GM18909 (cell line): ENCODE measurements around the gene HSD11B2.

Experiments
- ATAC-seq: cut with Tn5 transposase; IDR thresholded peaks from one replicate; pipeline ENCODE4 v1.9.1; 2021; ENCODE audit warnings: mild to moderate bottlenecking; ENCODE audit not compliant: unreplicated experiment, poor library complexity

Gene HSD11B2

DNA sequence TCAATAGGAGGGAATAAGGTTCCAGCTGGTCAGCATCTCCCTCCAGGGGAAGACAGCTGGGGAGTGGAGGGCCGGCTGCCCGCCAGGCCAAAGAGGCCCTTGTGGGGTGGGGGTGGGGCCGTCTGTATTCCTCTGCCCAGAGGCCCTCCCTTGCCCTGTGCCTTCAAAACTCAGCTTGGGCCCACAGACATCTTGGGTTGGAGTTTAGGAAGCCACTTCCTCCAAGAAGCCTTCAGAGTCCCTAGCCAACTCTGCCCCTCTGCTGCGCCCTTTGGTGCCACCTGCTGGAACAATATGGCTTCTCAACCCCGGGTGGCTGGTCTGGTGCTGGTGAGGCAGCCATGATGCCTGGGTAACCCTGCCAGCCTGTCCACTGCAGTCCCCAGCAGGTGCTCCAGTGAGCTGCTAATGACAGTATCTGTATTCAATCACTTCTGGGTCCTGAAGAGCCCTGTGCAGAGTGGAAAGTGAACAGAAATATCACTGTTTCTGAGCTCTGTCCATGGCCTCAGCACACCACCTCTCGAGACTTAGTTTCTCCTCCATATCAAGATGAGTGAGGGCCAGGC is 16.7 kb downstream of the HSD11B2 start:
- ATAC-seq: no peak

DNA sequence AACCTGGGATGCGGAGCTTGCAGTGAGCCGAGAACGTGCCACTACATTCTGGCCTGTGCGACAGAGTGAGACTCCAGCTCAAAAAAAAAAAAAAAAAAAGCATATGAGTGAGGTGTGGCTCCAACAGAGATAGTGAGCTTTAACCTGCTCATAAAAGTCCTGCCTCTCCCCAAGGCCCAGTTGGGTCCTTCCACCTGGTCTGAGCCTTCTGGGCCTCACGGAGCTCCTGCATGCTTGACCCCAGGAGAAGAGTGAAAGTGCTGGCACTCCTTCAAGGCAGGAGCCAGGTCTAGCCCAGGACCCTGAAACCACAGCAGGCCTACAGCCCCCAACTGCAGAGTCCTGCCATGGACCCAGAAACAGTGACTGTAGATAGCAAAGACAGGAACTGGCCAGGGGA is 17.7 kb downstream of the HSD11B2 start:
- no peak for ATAC-seq

- ATAC-seq: no peak
These were observed 18.4 kb downstream of the HSD11B2 start for GRCh38 chr16:67449336-67449735.

DNA sequence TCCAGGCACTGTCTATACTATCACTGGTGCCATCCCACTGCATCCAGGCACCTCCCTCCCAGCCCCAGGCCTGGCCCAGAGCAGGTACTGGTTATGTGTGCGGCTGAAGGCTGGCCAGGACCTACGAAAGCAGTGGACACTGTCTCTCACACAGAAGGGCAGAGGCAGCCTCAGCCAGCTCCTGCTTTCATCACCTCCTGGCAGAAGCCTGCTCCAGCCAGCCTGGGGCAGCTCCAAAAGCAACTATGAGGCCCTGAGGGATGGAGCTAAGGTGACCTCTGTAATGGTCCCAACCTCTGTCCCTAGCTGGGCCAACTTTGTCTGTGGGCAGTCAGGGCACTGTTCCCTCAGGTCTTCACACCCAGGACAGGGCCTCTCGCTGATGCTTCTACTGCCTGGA is 18.8 kb downstream of the HSD11B2 start:
- ATAC-seq: no peak

DNA sequence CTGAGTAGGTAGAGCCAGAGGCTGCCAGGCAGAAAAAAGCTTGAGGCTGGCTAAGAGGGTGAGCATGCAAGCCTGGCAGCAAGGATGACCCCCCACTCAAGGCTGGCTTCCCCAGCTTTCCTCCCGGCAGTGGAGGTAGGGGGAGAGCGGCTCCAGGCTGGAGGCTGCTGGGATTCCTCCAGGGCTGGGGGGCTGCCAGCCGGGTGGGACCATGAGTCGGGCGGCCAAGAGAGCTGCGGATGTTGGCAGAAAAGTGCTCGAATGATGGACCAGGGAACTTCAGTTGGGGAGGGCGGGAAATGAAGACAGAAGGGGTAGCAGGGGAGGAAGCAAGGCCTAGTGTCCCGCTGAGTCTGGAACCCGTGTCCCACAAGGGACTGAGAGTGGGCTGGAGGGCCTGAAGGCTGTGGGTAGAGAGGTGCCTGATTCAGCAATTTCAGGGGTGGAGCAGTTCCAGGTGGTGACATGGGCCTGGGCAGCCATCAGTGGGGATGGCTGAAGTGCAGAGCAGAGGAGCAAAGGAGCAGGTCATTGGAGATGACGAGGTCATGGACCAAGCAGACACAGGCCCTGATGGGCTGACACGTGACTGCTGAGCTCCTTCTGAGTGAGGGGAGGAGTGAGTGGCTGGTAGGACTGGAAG is 20.3 kb downstream of the HSD11B2 start:
- ATAC-seq: no peak

DNA sequence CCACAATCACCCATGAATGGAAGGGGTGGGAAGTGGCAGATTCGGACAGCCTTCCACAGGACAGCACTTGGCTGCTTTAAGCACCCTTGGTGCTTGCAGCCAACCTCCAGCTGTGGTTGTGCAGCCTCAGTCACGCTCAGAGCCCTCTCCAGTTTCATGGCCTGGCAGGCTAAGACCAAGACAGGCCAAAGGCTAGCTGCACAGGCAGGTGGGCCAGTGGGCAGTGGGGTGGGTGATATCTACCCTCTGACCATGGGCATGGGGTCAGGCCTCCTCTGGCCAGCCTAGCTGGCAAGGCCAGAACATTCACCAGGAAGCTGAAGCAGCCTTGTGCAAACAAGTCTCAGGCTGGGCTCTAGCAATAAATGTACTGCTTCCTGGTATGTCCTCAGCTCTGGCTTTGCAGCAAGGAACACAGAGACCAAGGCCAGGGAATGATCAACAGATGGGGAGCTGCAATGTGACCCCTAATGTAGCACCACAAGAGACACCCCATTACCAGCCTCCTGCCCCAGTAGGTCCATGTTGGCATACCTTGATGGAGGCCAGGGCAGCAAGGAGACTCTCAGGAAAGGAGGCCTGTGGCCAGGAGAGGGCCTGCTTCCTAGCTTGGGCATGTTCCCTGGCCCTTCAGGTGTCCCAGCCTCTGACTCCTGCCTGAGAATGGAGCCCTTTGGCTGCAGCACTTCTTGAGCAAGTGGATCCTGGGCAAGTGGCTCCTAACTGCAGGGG is 20.9 kb downstream of the HSD11B2 start:
- ATAC-seq: no peak

DNA sequence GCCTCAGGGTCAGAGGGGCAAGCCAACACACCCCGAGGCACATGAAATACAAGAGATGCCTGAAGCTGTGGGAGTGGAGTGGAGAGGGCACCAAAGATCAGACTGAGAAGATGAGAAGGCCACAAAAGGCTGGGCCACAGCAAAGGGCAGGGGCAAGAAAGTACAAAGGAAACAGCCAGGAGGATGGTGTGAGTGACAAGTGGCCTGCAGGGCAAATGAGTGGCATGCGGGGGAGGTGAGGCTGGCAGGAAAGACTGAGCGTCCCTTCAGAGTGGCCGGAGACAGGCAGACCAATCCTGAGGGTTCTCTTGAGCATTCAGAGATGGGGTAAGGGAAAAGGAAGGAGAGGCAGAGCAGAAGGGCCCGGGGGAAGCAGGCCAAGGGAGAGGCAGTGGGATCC is 23.2 kb downstream of the HSD11B2 start:
- no peak for ATAC-seq

DNA sequence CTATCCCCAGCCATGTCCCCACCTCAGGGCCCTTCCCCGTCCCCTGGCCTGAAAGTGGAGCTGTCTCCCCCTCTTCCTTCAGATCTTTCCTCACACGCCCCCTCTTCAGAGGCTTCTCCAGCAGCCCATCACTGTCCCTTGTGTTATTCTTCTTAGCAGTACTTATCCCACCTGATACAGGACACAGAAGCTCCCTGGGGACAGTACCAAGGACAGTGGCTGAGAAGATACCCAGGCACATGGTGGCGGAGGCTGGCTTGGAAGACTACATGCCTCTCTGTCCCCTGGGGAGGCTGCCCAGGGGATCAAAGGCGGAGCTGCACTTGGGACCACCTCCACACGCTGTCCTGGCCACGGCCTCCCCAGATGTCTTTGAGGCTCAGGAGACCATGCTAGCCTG is 23.9 kb downstream of the HSD11B2 start:
- ATAC-seq: no peak

DNA sequence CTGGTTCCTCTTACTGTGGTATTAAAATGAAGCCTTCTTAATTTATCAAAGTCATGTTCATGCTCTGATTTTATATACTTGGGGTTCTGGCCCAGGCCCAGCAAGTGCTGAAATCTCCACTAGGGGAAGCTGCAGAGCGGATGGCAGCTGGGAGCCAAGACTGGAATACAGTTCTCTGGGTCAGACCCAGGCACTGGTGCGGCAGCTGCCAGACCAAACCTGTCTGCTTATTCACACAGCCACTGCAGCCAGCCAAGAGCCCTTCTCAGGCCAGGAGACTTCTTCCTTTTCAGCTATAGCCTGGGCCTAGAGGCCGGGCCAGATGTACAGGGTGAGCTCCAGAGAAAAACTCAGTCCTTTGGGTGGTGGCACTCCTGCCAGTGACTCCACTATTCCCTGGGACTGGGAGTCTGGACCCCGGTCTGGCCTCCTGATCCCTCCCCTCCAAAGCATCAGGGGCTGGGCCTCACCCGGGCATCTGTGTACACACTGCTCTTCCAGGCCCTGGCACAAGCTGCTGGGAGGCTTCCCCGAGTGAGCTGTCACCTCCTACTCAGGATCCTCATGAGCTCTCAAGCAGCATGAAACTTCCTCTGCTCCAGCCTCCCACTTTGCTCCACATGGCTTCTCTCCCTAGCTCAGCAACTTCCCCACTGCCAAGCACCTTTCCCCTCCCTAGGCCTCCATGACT is 25.6 kb downstream of the HSD11B2 start:
- no peak for ATAC-seq

DNA sequence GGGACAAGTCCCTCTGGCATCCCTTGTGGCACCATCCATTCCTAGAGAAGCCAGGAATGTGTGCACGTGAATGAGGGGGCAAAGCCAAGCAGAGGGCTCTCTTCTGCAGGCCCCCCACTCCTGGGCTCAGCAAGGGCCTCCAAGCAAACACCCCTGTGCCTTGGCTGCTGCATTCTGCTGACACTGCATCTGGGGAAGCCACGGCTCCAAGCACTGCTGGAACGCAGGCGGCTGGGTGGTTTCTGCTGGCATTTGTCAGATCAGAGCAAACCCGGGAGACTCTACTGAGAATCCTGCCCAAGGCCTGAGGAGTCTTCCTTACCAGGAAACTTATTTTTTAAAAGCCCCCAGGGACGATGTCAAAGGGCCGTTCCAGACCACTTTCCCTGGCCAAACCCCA is 26.7 kb downstream of the HSD11B2 start:
- ATAC-seq: no peak

- no peak for ATAC-seq
These were observed 27.3 kb downstream of the HSD11B2 start for GRCh38 chr16:67458121-67458641.

DNA sequence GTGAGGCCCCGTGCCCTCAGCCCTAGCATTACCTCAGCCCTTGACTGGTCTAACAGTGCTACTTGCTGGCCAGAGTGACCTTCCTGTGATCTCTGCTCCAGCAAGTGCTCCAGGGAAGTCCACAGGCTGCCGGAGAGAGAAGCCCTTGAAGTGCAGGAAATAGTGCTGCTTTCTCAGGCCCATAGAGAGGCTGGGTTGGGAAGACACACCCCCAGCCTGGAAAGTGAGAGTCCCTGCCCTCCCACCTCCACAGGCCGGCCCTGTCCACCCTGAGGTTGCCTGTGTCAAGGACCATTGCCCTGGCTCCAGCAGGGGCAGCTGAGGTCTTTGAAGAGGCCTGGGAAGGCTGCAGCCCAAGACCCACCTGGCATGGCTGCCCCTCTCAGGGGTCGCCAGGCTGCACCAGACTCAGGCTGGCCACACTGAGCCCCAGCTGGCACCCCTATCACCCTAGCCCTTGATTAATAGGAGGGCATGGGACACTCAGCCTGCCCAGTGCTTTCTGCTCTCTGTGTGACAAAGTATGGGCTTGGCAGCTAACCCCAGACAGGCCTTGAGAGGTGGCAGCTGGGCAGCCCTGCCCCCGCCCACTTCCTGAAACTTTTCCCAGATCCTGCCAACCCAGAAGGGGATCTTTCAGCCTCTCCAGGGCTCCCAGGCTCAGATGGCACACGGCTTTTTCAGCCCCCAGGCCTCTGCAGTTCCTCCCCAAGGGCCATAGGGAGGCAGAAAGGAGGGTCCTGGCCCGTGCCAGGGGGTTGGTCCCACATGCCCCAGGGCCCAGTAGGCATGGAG is 28.3 kb downstream of the HSD11B2 start:
- no peak for ATAC-seq

GRCh38 chr16:67459861-67460150 is 28.9 kb downstream of the HSD11B2 start:
- ATAC-seq: no peak

DNA sequence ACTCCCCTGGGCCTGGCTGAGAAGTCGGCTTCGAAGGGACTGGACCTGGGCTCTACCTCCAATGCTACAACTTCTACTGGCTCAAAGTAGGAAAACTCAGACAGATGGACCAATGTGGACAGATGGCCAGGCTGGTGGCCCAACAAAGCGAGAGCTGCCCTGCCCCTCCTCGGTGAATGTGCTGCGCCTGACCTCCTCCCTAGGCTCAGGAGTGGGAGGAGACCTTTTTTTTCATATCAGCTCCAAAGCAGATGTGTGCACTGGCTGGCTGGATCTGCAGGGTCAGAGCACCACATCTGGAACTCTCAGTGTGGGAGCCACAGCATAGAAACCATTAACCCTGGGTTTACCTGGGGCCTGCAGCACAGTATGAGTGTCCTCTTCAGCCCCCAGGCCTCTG is 29.2 kb downstream of the HSD11B2 start:
- ATAC-seq: no peak

DNA sequence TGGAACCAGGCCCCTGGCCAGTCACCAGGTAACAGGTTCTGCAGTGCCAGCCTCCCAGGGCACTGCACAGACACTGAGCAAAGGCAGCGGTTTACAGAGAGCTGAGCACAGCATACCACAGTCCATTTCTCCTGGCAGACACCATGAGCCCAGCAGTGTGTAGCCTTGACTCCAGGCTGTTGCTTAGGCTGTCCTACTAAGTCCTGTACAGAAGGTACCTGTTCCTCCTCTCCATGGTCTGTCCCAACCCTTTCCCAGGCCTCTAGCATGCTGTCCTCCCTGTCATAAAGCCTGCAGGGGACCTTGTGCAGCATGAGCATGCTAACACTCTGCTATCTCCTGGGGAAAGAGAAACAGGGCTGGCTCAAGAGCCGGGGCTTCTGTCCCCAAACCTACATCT is 30.0 kb downstream of the HSD11B2 start:
- ATAC-seq: no peak

DNA sequence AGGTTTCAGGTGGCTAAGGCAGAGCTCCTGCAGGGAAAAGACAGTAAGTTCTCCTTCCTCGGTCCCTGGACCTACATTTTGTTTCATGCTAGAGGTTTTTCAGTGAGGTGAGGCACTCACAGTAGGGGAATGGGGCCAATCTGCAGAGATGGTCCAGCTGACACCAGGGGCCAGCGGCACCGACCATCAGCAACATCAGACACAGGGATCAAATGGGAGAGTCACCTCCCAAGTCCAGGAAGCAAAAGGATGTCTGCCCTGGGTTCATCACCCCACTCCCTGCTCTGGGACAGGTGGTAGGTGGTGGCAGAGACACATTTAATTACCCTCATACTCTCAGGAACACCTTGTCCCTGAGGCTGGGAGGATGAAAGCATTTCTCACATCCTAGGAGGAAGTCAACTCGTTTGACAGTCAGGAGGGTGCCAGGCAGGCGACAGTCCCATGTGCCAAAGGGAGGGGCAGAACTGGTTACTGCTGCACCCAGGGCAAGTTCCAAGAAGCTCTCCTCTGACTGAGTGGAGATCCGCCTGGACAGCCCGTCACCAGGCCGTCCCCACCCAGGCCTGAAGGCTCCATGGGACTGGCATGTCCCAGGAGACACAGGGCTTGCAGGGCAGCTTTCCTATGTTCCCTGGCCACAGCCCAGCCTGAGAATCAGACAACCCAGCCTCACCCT is 30.8 kb downstream of the HSD11B2 start:
- ATAC-seq: no peak

GRCh38 chr16:67462279-67462655 is 31.3 kb downstream of the HSD11B2 start:
- ATAC-seq: no peak

GRCh38 chr16:67463059-67463458 is 32.1 kb downstream of the HSD11B2 start:
- ATAC-seq: no peak

DNA sequence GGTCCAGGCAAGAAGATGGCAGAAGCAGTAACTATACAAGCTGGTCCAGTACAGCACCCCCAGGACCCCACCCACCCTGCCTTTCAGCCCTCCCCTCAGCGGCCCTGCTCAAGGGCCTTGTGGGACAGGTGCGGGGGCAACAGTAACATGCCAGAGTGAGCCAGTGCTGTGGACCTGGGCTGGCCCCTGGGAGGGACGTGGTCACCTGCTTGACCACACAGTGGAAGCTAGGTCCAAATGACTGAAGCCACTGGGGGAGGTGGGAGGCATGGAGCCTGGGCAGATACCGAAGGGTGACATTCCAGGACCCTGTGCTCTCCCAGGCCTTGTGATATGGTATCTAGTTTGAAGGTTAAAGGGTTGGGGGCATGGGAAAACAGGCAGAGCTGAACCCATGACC is 32.8 kb downstream of the HSD11B2 start:
- ATAC-seq: no peak

DNA sequence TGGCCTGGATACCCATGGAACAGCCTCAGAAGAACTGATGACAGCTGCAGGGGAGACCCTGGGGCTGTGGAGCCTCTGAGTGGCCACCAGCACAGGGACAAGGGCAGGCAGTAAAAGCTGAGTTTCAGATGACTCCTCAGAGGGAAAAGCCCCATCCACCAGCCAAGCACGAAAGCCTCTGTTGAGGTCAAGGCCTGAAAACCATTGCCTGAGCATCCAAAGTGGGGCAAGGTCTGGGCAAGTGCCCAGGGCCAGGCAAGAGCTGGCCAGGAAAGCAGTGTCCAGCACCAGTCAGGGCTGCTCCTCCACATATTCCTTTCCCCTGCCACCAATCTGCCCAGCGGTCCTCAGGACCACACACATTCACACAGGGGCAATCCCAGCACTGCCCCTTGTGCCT is 33.6 kb downstream of the HSD11B2 start:
- ATAC-seq: no peak
